Measurements from ENCODE around the gene ROBO2.

ROBO2 gene

GRCh38 chr3:77122652-77123051 is 82.8 kb downstream of the ROBO2 start:
- DNase-seq (ENCODE audit: low read depth in 2 of 2) = no peak

- DNase-seq (ENCODE audit: low read depth in 2 of 2) = no peak
Observed at GRCh38 chr3:77125966-77126365, 86.1 kb downstream of the ROBO2 start.

GRCh38 chr3:77134769-77135168 is 94.9 kb downstream of the ROBO2 start:
- no peak for DNase-seq (ENCODE audit: low read depth in 2 of 2)

GRCh38 chr3:77137559-77137958 is 97.7 kb downstream of the ROBO2 start:
- no peak for DNase-seq (ENCODE audit: low read depth in 2 of 2)

- DNase-seq (ENCODE audit: low read depth in 2 of 2) = no peak
Observed at GRCh38 chr3:77139624-77140023, 99.7 kb downstream of the ROBO2 start.

- DNase-seq (ENCODE audit: low read depth in 2 of 2) = no peak
Observed at GRCh38 chr3:77141423-77141822, 101.5 kb downstream of the ROBO2 start.

GRCh38 chr3:77142578-77142977 is 102.7 kb downstream of the ROBO2 start:
- DNase-seq (ENCODE audit: low read depth in 2 of 2) = no peak

- DNase-seq (ENCODE audit: low read depth in 2 of 2) = no peak
Observed at GRCh38 chr3:77146004-77146403, 106.1 kb downstream of the ROBO2 start.

- no peak for DNase-seq (ENCODE audit: low read depth in 2 of 2)
Observed at GRCh38 chr3:77147836-77148578, 108.1 kb downstream of the ROBO2 start.

GRCh38 chr3:77149382-77149781 is 109.5 kb downstream of the ROBO2 start:
- DNase-seq (ENCODE audit: low read depth in 2 of 2) = no peak

- no peak for DNase-seq (ENCODE audit: low read depth in 2 of 2)
Observed at GRCh38 chr3:77150028-77150427, 110.1 kb downstream of the ROBO2 start.

- DNase-seq (ENCODE audit: low read depth in 2 of 2) = no peak
Observed at GRCh38 chr3:77150759-77151158, 110.9 kb downstream of the ROBO2 start.

GRCh38 chr3:77158730-77159581 is 119.1 kb downstream of the ROBO2 start:
- no peak for DNase-seq (ENCODE audit: low read depth in 2 of 2)

GRCh38 chr3:77160931-77161497 is 121.1 kb downstream of the ROBO2 start:
- no peak for DNase-seq (ENCODE audit: low read depth in 2 of 2)

GRCh38 chr3:77169823-77170222 is 129.9 kb downstream of the ROBO2 start:
- DNase-seq (ENCODE audit: low read depth in 2 of 2) = no peak

- no peak for DNase-seq (ENCODE audit: low read depth in 2 of 2)
Observed at GRCh38 chr3:77171026-77171425, 131.1 kb downstream of the ROBO2 start.

- DNase-seq (ENCODE audit: low read depth in 2 of 2) = no peak
Observed at GRCh38 chr3:77179762-77180161, 139.9 kb downstream of the ROBO2 start.

- DNase-seq (ENCODE audit: low read depth in 2 of 2) = no peak
Observed at GRCh38 chr3:77182341-77182740, 142.4 kb downstream of the ROBO2 start.

GRCh38 chr3:77186319-77186718 is 146.4 kb downstream of the ROBO2 start:
- no peak for DNase-seq (ENCODE audit: low read depth in 2 of 2)

GRCh38 chr3:77186728-77187127 is 146.8 kb downstream of the ROBO2 start:
- peak; percentile 24 to 35 for DNase-seq (ENCODE audit: low read depth in 2 of 2)

GRCh38 chr3:77188210-77188609 is 148.3 kb downstream of the ROBO2 start:
- DNase-seq (ENCODE audit: low read depth in 2 of 2) = no peak

GRCh38 chr3:77189258-77189657 is 149.4 kb downstream of the ROBO2 start:
- no peak for DNase-seq (ENCODE audit: low read depth in 2 of 2)

GRCh38 chr3:77189684-77190083 is 149.8 kb downstream of the ROBO2 start:
- DNase-seq (ENCODE audit: low read depth in 2 of 2) = no peak
